ENCODE data around the gene FUNDC2.
A peak's percentile ranks its signal among the peaks of the same experiment; 100 is the strongest.

DNA sequence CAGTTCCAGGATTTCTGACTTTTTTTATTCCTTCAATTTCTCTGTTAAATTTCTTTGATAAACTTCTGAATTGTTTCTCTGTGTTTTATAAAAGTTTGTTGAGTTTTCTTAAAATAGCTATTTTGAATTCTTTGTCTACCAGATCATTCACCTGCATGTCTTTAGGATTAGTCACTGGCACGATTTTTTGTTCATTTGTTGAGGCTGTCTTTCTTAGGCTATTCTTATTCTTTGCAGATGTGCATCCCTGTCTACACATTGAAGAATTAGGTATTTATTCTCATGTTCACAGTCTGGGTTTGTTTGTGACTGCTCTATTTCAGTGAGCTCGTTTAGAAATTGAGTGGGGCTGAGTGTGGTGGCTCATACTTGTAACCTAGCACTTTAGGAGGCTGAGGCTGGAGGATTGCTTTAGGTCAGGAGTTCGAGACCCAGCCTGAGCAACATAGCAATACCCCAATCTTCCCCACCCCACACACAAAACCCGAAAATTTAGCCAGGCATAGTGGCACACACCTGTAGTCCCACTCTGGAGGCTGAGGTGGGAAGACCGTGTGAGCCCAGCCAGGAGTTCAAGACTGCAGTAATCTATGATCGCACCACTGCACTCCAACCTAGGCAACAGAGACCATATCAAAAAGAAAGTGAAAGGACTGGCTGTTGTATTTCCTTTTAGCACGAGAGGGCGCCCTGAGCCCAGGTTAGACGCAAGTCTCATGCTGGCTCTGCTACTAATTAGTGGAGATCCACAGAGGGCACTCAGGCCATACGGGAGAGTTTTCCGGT, 46.1 kb upstream of the FUNDC2 start:
- no peak for TF ChIP-seq CHD1 (IDR thresholded peaks at IDR 0.05; ENCODE audit: low read depth, low read length)
- TF ChIP-seq CTCF (conservative IDR thresholded peaks at IDR 0.05; ENCODE audit: low read depth, low read length): peak; percentile 74
- TF ChIP-seq POLR2A (IDR thresholded peaks at IDR 0.05; ENCODE audit: low read depth, low read length): no peak
- no peak for TF ChIP-seq MXI1 (IDR thresholded peaks at IDR 0.05; ENCODE audit: borderline replicate concordance, low read depth, low read length)
- TF ChIP-seq MAFK (IDR thresholded peaks at IDR 0.05; ENCODE audit: low read depth, low read length): no peak

Data from IMR-90 (cell line).